ENCODE measurements around the gene FANCF.
A peak's percentile ranks its signal among the peaks of the same experiment; 100 is the strongest.
"Not testable (repeated sequence)": the region's sequence is repeated elsewhere in the genome, so short reads cannot be mapped to it uniquely, and the experiment has no call there.

FANCF gene, protein sequence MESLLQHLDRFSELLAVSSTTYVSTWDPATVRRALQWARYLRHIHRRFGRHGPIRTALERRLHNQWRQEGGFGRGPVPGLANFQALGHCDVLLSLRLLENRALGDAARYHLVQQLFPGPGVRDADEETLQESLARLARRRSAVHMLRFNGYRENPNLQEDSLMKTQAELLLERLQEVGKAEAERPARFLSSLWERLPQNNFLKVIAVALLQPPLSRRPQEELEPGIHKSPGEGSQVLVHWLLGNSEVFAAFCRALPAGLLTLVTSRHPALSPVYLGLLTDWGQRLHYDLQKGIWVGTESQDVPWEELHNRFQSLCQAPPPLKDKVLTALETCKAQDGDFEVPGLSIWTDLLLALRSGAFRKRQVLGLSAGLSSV
- total RNA-seq = 8.1 to 19.2 reads per million in 2 donors

DNA sequence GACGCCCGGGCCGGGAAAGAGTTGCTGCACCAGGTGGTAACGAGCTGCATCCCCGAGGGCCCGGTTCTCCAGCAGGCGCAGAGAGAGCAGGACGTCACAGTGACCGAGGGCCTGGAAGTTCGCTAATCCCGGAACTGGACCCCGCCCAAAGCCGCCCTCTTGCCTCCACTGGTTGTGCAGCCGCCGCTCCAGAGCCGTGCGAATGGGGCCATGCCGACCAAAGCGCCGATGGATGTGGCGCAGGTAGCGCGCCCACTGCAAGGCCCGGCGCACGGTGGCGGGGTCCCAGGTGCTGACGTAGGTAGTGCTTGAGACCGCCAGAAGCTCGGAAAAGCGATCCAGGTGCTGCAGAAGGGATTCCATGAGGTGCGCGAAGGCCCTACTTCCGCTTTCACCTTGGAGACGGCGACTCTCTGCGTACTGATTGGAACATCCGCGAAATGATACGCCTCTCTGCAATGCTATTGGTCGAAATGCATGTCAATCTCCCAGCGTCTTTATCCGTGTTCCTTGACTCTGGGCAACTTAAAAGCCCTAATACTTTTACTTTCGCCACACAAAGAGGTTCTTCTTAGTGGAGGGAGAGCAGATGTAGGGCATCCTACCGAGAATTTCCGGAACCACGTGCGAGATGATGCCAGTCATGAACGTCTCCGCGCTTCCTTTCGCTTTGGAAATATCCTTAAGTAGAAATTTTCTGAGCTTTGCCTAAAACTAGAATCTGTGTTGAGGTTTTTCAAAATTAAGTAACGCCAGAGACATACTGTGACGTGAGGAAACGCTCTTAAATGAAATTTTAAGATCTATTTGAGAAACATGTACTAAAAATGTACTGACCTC lies at the start of gene FANCF:
FANCF (minus strand) TSS at position 376 of the 840 bp plus-strand sequence; CDS start at position 363, 13 bp downstream.
- peak; percentile 57 to 99 (median 88) for DNase-seq

DNA sequence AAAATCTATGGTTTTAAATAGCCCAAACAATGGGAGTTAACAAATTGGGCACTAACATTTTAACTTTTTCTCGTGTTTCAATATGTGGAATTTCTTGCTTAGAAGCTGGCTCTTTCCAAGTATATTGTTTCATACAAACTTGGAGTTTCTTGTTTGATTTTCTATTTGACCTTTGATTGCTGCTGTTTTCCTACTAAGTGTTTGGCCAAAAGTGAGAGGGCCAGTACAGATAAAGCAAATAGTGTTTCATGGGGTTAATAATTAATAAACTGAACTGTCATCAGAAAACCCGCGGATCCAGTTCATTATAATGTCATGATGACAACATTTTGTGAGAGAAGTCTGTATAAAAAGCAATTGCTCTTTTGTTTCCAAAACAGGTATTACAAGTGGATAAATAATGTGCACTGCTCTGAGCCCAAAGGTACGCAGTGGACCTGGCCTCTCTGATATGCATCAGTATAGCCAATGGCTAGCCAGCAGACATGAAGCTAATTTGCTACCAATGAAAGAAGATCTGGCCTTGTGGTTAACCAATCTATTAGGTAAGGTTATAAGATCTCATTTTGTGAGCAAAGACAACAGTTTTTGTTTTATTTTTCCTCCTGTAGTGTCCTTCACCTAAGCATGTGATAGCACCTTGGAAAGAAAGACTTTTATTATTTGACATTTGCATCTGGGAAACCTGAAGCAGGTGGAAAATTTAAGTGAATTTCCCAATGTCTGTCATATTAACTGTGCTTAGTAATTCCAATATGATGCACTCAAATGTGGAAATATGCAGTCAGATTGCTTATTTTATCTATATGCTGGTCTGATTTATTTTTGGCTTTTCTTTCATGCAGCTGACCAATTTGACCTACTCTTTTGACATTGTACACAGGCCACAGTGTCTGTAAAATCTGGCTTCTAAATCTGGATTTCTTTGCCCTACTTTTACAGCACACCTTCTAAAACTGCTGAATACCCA lies 49.1 kb upstream of the FANCF start:
- no peak for DNase-seq

DNA sequence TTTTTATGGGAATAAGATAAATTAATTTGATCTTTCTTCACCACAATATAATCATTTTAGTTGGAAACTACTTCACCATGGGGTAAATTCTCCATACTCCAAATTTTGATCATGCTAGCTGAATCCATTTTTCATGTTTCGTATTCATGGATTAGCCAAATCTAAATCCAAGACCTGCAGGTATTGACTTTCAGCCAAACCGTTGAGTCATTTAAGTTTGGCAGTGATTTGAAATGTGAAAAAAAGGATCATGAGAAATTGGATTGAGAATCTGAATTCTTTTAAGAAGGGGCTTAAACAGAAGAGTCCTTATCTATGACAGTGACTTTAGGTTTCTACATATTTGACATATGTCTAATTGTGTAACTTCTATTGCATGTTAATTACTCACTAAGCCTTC lies 46.1 kb upstream of the FANCF start:
- no peak for DNase-seq

DNA sequence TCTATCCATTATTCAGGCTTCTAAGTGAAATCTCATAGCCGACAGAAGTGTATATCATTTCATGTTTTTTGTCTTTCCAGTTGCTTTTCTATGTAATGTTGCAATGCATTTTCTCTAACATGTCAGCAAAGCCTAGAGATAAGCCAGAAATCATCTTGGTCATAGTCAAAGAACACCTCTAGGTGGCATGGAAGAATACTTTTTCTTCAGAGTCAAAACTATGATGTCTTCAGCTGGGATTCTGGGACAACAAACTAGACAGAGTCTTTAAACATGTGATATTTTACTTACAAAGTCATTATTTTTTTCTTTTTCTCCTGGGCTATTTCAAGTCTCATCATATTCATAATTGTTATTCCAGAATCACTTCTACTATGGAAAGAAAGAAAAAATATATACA lies 45.2 kb upstream of the FANCF start:
- DNase-seq = no peak

DNA sequence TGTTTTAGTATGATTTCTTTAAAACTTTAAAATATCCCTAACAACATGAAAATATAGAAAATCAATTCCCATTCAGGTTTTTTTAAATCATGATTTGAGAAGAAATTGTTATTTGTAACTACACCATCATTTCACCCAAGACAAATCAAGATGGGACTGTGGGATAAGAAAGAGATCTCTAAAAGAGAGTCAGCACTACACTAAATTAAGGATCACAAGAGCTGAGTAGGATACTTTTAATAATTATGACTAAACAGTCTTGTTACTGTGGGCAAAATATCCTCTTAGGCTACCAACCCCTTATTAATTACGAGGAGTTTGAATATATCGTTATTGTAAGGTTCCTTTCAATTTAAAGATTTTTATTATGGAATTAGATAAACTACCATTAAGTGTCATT lies 43.7 kb upstream of the FANCF start:
- DNase-seq = no peak

DNA sequence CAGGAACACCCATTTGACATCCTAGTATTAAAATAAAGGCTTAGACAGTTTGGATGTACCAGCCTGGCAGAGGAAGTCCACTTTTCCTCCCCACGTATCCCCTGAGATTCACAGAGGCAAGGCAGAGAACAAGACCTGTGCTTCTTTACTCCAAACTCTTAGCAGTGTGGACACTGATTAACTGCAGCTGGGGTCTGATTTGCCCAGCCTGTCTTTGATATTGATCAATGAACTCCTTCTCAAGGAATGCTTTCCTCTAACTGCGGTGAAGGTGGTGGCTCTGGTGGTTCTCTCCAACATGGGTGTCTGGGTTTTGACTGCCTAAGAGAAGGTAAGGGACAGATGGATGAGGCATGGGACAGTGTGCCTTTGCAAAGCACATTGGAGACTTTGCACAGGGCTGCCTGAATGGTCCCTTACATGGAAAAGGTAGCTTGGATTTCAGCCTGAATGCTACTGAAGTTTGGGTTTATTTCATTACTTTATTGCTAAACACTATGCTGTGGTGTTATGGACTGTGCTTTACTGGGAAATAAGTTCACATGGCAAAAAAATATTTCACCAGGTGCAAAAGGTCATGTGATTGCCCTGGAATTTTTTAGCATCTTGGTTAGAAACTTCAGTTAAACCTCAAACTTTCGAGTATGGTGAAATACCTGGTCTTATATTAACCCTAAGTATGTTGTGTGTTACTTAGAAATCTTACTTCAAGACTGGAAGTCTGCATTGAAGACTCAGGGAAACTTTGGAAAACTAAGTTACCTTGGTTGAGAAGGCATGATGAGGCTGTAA lies 42.6 kb upstream of the FANCF start:
- no peak for DNase-seq

DNA sequence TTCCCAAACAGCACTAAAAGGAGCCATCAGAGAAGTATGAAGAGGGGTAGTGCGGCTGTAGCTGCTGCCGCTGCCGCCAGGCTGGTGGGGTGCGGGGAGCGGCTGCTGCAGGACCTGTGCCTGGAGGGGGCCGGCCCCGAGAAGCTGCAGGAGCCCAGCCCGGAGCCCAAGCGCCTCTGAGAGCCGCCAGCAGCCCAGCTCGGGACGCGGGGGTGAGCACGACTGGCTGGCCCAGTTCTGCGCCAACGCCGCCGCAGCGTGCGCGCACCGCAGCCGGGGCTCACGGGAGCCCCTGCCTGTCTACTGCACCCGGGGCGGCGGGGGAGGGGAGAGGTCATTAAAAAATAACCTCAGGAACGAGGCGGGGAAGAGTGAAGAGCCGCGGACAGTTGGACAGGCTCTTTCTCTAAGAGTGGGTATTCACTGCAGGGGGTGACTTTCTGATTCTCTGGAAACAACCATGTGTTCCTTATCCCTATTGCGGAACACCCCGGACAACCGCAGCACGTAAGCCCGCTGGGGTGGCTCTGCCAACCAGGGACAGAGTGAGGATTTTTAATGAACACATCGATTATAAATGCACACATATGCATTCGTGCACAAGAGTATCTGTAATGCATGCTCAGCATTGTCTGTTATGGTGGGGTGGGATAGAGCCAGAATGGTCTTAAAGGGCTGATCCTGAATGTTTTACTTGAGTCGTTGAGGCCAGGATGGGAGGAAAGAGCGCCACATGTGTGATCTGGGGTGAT lies 41.2 kb upstream of the FANCF start:
- DNase-seq = peak in 1 of 5 experiments; percentile 1

DNA sequence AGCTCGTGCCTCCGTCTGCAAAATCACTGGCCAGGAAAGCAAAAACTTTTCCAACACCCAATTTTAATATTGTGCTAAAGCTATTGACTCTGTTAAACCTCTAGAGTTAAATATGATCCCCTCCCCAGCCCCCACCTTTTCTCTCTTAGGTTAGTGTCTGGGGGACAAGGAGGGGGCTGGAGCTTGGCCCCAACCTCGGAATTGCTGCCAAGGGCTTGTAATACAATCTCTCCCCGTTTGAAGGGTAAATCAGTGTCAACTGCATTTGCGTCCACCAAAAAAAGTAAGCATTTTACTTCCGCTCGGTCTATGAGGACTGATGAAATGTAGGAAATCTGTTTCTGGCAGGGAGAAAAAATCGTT lies 40.7 kb upstream of the FANCF start, which contains the start of gene GAS2:
GAS2 (plus strand) TSS at position 287 of the 363 bp plus-strand sequence. CDS start 8,259 bp downstream, outside the sequence.
- DNase-seq = no peak

DNA sequence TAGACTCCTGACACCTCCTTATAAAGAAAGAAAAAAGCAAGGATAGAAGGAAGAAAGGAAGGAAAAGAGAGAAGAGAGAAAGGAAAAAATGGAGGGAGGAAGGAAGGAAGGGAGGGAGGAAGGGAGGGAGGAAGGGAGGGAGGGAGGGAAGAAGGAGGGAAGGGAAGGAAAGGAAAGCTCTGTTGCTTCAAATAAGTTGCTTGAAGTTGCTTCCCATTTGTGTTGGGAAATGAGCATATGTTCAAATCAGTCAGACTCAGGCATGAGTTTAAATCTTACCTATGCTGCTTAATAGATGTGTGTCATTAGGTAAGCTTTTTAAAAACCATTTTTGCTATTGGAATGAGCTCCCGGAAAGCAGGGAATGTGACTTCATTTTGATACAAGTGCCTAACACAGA lies 34.2 kb upstream of the FANCF start:
- no peak for DNase-seq

DNA sequence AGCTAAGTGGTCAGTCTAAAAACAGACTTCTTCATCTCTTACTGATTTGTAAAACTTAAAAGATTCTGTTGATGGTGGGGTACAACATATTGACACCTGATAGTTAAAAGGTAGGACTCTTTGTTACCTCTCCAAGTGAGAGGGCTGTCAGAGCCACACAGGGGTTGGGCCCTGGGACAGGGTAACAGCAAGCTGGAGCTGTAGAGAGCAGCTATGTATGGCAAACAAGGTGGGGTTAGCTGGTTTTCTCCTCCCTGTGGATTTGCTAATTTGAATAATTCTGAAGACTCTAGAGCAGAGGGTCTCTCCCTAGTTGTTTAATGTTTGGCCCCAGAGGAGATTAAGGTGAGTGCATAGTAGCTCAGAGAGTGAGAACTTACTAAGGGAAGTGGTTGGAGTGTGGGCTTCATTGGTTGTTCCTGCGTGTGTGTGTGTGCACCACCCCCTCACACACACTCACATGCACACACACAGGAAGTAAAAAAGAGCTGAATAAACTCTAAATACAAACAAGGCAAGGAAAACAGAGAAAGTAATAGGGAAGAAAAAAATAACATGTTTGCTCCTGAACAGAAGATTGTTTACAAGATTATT lies 31.6 kb upstream of the FANCF start:
- peak in 2 of 5 experiments; percentile 27 to 74 for DNase-seq

DNA sequence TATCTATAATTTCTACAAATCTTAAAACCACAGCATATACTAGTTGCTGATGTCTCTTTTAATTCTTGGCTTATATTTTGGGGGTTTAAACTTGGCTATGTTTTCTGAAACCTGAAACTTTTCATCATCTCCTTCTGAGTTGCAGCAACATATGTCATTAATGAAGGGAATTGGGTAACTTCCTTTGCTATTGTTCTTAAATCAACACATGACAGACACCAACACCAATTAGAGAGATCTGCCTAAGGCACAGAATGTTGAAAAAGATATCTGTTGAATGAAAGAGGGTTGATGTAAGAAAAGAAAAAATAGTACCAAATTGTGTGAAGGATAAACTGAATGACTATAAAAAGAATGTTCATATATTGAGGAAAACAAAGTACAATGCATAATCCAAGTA lies 30.5 kb upstream of the FANCF start:
- no peak for DNase-seq

DNA sequence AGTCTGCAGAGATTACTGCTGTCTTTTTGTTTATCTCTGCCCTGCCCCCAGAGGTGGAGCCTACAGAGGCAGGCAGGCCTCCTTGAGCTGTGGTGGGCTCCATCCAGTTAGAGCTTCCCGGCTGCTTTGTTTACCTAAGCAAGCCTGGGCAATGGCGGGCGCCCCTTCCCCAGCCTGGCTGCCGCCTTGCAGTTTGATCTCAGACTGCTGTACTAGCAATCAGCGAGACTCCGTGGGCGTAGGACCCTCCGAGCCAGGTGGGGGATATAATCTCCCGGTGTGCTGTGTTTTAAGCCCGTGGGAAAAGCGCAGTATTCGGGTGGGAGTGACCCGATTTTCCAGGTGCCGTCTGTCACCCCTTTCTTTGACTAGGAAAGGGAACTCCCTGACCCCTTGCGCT lies 26.7 kb upstream of the FANCF start:
- not testable (repeated sequence) for DNase-seq

DNA sequence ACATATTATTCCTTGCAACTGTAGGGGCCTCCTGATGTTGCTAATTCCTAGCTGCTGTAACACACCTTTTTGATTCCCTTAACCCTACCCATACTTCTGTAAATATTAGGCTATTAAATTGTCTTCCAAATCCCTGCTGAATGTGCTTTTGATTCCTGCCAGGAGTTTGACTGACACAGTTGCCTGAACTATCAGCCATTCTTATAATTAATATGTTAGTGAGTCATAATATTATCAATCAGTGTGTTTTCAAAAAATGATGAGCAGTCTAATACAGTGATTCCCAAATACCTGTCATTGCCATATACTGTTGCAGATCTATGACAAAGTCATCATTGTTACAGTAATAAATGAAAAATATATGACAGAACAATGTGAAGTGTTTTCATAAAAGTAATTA lies 15.9 kb upstream of the FANCF start:
- DNase-seq = no peak

DNA sequence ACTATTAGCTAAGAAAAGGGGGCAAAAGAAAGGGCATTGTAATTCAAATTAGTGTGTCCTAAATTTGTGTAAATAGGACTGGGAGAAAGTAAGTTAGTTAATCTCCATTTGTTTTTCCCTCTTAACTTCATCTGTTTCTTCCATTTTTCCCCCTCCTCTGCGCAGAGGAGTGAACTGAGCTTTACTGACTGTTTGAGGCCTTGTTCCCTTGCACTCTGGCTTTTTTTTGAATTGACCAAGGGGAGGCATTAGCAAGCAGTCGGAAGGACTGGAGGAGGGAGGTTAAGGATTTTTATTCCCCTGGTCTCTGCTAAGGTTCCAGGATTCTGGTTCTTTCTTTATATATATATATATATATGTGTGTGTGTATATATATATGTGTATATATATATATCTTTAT lies 15.2 kb upstream of the FANCF start:
- DNase-seq = no peak

DNA sequence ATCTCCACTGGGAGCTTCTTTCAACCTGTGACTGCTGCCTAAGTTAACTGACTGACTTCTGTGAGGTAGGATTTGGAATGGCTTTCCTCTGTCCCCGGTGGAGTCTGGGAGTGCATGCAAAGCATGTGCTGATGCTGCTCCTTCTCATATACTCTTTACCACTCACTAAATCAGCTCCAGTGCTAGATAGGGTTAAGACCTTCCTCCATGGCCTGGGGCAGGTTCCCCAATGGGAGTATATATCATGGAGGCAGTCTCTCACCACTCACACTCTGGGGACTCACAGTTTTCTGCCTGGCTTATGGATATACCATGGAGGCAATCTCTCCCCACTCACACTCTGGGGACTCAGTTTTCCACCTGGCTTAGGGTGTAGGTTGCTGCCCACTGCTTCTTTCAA lies 10.1 kb upstream of the FANCF start:
- no peak for DNase-seq

DNA sequence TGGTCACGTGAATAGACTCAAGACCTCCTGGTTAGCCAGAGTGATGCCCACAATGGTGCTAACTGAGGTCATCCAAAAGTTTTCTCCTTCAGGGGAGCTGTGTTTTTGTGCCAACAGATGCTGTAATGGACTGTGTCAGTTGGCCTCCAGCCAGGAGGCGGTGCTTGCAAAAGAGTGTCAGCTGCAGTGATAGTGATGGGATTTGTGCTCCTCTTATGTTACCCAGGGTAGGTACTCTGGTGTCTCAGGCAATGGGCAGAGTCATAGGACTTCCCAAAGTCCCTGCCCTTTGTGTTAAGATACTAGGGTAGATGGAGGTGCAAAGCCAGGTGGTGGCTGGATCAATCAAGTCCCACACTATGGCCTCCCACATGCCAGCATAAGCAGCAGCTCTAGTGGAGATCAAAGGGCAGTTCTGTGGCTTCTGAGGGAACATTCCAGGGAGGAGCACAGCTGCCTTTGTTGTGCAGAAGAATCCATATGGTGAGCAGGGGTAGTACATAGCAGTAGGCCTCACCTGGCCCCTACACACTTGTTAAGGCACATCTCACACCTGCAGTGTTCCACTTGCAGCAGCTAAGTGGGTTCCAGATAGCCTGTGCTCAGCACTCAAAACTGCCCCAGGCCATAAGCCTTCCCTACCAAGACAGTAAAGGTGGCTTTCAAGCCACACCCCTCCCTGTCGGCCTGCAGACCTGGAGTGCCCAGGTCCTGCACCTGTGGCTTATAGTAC lies 9.4 kb upstream of the FANCF start:
- DNase-seq = no peak

DNA sequence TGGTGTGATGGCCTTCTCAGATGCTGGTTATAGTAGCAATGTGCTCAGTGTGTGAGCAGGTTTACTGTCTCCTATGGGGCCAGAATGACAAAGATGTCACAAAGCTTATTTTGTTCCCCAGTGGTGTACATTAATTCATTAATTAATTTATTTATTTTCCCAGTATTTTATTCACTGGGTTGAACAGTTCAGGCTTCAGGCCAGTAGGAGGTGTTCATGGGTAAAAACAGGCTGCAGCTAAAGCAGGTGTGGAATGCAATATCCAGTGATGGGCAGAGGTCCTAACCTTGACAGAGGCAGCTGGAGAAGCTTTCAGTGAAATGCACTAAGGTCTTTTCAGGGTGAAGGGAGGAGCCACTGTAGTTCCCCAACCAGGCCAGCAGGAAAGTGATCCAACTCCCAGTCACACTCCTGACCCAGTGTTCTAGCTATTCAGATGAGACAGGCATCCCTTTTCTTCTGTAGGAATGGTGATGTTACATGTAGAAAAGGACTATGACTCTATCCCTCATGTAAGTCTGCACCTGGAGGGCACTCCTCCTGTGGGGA lies 7.8 kb upstream of the FANCF start:
- DNase-seq = no peak

DNA sequence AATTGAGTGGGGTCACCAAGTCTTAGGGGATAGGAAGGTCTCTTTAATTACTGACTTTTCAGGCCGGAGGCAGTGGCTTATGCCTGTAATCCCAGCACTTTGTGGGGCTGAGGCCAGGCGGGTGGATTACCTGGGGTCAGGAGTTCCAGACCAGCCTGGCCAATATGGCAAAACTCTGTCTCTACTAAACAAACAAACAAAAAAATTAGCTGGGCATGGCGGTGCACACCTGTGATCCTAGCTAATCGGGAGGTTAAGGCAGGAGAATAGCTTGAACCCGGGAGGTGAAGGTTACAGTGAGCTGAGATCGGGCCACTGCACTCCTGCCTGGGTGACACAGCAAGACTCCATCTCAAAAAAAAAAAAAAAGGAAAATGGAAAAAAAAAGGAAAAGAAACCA lies 1.8 kb upstream of the FANCF start:
- no peak for DNase-seq

DNA sequence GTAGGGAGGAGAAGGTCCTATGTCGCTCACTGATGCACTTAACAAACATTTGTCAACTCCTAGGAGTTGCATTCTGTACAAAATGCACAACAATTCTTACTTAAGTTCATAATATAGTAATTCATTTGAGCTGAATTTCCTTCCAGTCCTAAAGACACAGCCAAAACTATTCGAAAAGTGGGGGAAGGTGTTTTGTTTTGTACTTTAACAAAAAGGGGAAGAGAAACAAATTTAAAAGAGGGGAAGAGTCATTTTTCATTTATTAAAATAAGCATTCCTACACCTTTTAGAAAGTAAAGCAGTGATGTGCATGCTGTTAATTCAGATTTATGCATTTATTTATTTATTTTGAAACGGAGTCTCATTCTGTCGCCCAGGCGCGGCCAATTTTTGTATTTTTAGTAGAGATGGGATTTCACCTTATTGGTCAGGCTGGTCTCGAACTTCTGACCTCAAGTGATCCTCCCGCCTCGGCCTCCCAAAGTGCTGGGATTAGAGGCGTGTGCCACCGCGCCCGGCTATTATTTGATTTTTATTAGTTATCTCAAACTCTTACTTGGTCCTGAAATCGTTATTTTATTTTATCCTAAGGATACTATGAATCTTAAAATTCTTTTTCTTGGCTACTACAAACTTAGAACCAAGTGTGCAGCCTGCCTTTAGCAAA lies 1.1 kb upstream of the FANCF start:
- no peak for DNase-seq
